Measurements from ENCODE around the gene OR11L1.

OR11L1 gene, protein sequence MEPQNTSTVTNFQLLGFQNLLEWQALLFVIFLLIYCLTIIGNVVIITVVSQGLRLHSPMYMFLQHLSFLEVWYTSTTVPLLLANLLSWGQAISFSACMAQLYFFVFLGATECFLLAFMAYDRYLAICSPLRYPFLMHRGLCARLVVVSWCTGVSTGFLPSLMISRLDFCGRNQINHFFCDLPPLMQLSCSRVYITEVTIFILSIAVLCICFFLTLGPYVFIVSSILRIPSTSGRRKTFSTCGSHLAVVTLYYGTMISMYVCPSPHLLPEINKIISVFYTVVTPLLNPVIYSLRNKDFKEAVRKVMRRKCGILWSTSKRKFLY

DNA sequence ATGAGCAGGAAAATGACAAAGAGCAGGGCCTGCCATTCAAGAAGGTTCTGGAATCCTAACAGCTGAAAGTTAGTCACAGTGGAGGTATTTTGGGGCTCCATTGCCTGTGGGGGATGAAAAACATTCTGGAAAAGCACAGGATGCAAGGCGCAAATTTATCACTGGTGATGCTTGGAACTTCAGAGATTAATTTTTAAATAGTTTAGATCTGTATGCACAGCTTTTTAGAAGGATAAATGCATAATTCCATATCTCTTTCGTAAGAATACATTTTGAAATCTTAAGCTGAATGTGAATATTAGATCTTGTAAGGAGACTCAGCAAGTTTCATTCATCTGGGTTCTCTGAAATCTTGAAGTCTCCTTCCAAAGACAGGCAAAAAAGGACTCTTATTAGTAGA, at the start of gene OR11L1:
Gene OR11L1 (minus strand): TSS at position 101 of the 400 bp plus-strand sequence. CDS start 0 bp downstream, at position 101.
- no peak for DNase-seq (ENCODE audit: low read depth in 3 of 3)

DNA sequence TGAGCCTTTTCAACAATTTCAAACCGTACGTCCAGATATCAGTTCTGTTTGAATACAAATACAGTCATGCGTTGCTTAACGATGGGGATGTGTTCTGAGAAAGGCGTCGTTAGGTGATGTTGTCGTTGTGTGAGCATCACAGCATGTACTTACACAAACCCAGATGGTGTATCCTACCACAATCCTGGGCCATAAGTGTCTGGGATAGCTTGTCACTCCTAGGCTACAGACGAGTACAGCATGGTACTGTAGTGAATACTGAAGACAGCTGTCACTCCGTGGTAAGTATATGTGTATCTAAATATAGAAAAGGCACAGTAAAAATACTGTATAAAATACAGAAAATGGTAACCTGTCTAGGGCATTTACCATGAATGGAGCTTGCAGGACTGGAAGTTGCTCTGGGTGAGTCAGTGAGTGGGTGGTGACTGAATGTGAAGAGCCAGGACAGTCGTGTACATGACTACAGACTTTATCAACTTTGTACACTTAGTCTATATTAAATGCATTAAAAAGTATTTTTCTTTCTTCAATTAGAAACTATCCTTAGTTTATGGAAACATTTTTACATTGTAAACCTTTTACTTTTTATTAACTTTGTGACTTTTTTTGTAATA, 43.2 kb upstream of the OR11L1 start:
- no peak for DNase-seq (ENCODE audit: low read depth in 3 of 3)

DNA sequence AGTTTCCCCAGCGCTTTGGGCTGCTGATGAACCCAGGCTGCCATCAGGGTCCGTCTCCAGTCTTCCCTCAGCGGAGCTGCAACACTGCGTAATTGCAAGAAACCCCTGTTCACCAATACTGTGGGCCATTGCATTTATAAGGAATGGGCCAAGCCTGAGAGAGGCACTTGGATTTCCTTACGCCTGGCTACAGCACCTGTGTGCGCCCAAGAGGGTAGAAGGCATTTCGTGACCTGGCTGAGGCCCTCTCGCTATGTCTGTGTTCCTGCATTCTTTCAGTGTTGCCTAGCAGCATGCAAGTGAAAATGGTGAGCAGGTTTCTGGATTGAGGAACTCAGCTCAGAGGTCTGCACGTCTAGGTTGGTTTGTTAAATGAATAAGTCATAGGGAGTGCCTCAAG, 41.6 kb upstream of the OR11L1 start:
- no peak for DNase-seq (ENCODE audit: low read depth in 3 of 3)

DNA sequence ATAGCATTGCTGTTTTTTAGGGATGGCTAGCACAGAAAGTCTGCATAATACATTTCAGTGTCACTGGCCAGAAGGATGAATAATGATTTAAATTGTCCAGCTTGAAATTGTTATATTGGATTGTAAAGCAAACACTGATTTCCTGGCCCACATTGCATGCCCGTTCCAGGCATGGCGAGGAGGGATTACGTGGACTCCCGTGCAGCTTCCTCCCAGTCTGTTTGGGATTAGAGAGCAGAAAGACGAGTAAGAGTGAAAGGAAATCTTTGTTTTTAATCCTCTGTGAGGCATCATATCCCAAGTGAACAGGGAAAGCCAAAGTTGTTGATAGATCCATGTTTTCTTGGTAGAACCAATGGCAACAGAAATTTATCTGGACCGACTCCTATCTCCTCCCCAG, 23.7 kb upstream of the OR11L1 start:
- no peak for DNase-seq (ENCODE audit: low read depth in 3 of 3)

DNA sequence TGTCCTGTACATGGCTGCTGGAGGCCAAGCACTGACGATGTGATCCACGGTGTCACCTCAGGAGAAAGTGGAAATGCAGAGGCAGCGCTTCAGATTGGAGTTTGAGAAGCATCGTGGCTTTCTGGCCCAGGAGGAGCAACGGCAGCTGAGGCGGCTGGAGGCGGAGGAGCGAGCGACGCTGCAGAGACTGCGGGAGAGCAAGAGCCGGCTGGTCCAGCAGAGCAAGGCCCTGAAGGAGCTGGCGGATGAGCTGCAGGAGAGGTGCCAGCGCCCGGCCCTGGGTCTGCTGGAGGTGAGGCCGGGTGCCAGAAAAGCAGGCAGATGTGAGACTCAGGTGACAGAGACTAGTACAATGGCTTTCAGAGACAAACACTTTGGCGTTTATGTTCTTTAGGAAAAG, 22.9 kb upstream of the OR11L1 start:
- no peak for DNase-seq (ENCODE audit: low read depth in 3 of 3)

DNA sequence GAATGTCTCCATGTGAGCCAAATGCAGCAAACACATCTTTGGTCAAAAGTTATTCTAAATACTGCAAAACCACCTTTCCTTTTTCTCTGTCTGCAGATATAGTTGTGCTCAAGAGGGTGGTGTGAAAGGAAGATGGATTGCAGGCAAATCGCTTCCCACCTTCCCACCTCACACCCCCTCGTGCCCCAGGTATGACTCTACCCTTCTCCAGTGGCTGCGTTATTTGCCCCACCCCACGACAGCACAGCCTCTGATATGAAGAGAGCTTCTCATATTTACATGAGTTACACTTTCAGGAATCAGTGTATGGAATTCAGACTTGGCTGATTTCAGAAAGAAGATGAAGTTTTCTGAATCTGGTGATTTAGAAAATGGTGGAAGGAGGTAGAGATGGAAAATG, 21.1 kb upstream of the OR11L1 start:
- no peak for DNase-seq (ENCODE audit: low read depth in 3 of 3)

DNA sequence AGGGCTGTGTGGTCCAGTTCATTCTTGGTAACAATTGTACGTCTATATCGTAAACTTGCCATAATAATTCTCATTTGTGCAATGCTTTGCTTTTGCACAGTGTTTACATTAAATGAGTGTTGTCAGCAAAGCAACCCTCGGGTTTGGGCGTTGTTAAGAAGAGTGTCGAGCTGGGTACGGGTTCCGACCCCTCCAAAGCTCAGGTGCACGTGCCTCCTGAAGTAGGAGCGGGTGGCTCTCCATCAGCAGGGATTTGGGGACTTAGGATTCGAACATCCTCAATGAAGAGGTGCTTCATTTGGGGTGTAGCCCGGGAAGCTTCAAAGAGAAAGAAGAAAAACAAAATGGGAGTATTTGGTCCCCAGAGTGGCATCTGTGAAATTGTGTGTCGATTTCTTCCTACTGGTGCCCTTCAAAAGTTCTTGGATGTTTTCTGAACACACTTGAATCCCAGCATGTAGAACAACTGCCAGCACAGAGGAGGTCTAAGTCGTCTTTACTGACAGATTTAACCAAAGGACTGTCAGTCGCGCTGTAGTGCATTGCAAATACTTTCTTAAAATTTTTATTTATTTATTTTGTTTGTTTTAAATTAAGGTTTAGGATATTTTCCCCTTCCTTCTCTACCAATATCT, 16.4 kb upstream of the OR11L1 start:
- no peak for DNase-seq (ENCODE audit: low read depth in 3 of 3)

DNA sequence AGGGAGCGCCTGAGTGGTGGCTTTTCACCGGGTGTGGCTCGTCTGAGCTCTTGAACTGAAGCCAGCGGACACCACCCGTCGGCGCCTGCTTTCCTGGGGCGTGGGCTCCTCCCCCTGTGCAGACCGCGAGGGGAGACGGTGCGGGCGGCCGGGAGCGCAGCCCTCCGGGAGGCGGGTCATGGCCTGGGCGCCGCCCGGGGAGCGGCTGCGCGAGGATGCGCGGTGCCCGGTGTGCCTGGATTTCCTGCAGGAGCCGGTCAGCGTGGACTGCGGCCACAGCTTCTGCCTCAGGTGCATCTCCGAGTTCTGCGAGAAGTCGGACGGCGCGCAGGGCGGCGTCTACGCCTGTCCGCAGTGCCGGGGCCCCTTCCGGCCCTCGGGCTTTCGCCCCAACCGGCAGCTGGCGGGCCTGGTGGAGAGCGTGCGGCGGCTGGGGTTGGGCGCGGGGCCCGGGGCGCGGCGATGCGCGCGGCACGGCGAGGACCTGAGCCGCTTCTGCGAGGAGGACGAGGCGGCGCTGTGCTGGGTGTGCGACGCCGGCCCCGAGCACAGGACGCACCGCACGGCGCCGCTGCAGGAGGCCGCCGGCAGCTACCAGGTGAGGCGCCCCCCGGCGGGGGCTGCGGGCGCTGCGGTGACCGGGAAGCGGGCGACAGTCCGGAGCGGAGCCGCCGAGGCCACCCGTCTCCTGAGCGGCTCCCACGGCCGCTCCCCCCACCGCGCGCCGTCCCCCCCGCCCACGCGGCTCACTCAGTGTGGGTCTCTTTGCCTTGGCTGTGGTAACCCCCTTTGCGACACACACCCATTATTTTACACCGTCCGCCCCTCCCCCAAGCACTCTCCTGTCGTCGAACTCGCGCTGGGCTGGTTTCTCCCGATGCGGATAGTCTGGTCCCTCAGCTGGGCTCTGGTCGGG, 15.6 kb upstream of the OR11L1 start, which contains the start of gene TRIM58:
Gene TRIM58 (plus strand): TSS at position 119 of the 916 bp plus-strand sequence. CDS start 60 bp downstream, at position 179.
- DNase-seq (ENCODE audit: low read depth in 3 of 3): peak in 1 of 3 experiments; percentile 25

DNA sequence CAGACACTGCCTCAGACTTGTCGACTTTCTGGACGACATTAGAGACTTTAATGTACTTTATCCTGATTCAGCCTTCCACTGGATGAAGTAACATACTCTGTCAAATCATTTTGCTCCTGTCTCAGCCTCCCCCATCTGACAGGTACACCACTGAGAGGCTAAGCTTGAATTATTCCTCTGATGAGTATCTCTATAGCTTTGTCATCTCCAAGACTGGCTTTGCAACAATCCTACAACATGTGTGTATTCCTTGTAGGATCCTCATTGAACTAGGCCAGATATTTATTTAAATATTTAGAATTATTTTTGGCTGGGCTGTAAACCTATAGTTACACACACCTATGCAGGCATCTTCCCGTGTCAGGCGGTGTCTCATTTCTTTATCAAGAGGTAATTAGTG, 14.2 kb upstream of the OR11L1 start:
- DNase-seq (ENCODE audit: low read depth in 3 of 3): no peak

DNA sequence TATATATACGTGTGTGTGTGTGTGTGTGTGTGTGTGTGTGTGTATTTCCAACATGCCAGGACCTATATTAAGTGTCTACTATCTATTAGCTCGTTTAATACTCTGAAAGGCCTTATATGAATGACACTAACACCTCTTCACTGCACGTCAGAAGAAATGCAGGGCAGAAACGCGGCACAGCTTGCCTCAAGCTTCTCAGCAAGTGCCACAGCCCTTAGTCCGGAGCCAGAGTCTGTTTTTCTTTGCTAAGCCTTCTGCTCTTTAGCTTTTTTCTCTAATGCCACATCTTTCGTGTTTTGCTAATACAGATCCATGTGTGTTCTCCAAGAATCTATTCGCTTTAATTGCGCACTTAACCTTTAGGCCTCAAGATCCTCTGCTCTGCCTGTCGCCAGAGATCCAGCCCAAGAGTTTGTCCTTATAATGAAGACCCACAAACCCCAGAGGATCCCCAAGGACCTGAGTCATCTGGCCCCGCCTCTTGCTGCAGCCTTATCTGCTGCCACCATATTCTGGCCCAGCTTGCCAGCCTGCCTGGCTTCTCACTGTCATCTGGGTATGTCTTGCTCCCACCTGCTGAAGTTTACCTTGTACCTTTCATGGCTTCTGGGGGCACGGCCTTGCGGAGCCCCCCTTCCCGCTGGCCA, 13.3 kb upstream of the OR11L1 start:
- DNase-seq (ENCODE audit: low read depth in 3 of 3): no peak

DNA sequence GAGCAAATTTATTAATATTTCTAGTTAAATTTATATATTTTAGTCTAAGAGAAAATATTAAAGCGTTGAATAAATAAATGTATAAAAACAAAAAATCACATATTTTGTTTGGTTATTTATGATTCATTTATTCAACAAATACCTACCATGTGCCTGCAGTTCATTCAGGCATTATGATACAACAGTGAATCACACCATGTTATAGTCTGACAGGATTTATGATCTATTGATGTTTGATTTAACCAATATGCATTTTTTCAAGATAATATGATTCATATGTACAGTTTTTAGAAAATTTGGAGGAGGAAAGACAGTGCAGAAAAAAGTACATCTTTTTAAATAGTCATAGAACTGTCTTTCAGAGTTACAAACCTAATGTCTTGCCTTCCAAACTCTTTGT, 7.9 kb upstream of the OR11L1 start:
- no peak for DNase-seq (ENCODE audit: low read depth in 3 of 3)

DNA sequence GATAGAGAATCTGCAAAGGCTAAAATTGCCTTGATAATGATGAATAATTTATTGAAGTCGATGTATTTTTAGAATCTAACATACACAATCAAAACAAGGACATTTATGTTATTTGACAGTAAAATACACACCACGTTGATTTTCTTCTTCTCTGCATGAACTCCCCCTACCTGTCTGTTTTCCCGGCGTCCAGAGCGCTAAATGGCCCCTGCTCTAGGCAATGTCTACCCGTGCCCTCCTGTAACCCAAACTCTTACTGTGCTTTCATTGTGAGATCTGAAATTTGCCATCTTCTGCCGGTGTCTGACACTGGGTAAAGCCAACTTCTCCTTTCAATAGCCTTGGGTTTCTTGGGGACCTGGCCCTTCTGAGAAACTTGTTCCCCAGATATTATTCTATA, 6.7 kb upstream of the OR11L1 start:
- DNase-seq (ENCODE audit: low read depth in 3 of 3): no peak

DNA sequence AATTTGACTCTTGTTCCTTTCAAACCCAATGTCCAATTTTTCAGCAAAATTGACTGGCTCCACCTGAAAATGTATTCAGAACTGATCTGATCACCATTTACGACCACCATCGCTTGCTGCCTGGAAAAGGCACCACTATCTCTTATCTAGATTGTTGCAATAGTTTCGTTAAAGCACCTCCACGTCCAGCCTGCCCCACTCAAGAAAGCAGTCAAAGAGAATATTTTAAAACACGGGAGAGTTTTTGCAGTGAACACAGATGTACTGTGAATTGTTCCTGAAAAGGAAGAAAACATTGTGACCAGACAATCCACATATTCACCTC, 4.0 kb upstream of the OR11L1 start:
- no peak for DNase-seq (ENCODE audit: low read depth in 3 of 3)

DNA sequence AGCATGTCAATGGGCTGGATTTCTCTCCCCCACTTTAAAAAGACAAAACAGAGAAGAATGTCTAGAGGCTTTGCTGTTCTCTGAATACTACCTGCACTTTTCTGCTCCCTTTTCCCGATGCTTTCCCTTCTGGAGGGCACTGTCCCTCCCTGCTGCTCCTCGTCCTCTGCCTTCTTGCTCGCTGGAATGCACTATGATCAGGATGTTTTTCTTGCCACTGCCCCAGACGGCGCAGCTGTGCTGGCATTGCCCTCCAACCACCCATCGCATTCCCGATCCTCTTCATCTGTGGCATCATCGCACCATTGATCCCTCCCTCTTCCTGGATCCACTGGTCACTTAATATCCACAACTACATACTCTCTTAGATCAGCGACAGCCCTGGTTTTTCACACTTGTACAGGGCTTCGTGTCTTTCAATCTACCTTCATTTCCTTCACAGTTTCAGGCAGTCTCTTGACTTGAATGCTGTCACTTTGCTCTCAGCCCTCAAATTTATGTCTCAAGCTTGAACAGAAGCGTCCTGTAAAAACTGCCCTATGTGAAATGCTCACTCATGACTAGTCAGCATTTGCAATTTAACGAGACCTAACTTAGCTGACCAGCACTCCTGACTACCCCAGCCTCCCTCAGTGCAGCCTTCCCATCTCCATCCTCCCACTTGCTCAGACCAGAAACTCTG, 3.5 kb upstream of the OR11L1 start:
- no peak for DNase-seq (ENCODE audit: low read depth in 3 of 3)

DNA sequence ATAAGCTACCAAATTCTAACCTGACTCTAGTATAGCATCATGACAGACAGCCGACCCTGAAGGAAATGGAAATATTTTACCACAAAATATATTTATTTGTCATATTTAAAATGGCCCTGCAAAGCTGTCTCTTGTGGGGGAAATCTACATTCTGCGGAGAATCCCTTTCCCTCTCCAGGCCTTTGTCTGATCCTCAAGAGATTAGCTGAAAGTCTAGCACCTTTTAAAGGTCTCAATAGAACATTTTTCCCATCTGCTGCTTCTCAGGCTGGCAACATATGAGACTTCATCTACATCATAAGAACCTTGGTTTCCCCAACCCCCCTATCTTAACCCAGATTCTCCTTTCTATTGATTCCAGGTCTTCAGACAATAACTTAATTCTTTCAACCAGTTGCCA, 1.7 kb upstream of the OR11L1 start:
- DNase-seq (ENCODE audit: low read depth in 3 of 3): no peak

DNA sequence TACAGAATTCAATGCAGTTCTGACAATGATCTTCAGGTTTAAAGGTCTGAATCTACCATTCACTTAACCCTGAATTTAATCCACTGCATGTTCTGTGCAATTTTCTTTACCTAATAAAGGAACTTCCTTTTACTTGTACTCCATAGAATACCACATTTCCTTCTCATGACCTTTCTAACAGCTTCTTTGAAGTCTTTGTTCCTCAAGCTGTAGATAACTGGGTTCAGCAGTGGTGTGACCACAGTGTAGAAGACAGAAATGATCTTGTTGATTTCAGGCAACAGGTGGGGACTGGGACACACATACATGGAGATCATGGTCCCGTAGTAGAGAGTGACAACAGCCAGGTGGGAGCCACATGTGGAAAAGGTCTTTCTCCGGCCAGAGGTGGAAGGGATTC, 878 bp downstream of the OR11L1 start:
- DNase-seq (ENCODE audit: low read depth in 3 of 3): no peak

DNA sequence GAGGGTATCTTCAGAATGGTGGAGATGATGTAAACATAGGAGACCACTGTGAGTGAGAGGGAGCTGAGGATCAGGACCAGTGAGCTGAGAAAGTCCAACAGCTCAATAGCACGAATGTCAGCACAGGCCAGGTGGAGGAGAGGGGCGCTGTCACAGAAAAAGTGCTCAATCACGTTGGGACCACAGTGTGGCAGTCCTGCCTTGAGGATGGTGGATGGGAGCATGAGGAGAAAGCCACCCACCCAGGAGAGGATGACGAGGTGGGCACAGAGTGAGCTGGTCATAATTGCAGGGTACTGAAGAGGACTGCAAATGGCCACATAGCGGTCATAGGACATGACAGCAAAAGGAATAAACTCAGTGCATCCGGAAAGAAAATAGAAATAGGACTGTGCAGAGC, 8.1 kb downstream of the OR11L1 start:
- no peak for DNase-seq (ENCODE audit: low read depth in 3 of 3)

DNA sequence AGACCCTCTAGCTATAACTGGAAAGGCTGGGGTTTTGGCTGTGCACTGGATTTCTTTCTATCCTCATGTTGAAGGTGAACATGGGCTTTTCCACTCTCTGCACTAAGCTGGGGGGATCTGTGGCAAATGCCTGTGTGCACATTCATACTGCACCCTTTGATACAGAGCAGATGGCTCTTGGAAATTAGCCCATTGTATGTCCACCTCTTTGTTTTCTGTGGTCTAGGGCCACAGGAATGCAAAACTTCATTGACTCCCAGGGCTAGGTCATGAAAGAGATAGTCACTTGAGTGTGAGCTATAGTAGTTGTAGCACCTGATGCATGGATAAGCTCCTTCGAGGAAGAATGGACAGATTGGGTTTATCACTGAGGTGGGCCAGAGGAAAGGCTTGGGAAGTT, 12.0 kb downstream of the OR11L1 start:
- no peak for DNase-seq (ENCODE audit: low read depth in 3 of 3)

DNA sequence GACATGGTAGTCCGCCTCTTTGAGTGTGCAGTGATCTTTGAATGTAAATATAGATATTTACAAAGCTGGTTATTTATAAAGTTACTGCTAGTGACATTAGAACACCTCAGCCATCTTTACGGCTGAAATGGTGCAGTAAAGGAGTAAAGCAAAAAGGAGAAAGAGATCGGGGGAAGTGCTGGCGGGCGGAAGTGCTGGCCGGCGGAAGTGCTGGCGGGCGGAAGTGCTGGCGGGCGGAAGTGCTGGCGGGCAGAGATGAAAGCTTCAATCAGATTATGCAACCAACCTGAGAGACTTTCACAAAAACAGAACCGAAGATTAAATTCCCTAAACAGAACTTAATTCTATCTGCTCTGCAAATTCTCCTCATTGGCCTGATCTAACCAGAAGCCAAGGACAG, 16.3 kb downstream of the OR11L1 start:
- no peak for DNase-seq (ENCODE audit: low read depth in 3 of 3)

DNA sequence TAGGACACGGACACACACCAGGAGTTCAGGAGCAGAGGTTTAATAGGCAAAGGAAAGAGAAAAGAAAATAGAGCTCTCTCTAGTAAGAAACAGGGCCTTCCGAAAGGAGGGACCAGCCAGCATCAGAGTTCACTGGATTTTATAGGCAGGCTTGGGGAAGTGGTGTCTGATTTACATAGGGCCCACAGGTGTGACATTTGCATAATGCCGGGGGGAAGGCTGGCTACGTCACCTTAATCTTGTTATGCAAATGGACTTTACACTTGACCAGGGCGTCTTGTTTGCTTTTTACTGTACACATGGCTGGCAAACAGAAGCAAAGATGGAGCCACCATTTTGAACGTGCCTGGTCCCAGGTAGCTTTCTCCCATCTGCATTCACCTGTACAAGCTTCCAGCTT, 17.7 kb downstream of the OR11L1 start, which contains the start of gene OR14A16:
Gene OR14A16 (minus strand): TSS at position 97 of the 400 bp plus-strand sequence. CDS start 8,390 bp downstream, outside the sequence.
- DNase-seq (ENCODE audit: low read depth in 3 of 3): no peak

DNA sequence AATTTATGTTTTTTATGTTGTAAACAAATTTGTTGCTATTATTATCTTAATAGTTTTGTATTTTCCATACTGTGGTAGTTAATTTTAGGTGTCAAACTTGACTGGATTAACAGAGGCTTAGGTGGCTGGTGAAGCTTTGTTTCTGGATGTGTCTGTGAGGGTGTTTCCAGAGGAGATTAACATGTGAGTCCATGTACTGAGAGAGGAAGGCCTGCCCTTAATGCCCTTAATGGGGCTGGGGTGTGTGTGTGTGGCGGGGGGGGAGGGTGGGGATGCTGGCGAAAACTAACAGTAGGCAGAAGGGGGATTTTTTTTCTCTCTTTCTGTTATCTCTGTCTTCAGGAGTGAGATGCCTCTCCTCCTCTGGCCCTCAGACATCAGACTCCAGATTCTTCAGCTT, 19.6 kb downstream of the OR11L1 start:
- no peak for DNase-seq (ENCODE audit: low read depth in 3 of 3)
